Peyer's patch (tissue), 4 donors: ENCODE measurements around the gene RAVER2. TPM values are rescaled to one million over a fixed set of nuclear protein-coding genes. Genes with fewer than 3 reads are reported as not detected.

Experiments
- DNase-seq, 3 donors: peaks; one replicate each; pipeline ENCODE4 v3.0.0-alpha.2; 2017 to 2019
- H3K27ac ChIP-seq, 4 donors: fragments of 200-600 bp; sonication (generic); one replicate each; pipeline ENCODE4 v1.5.1; 2016 to 2019
- H3K27me3 ChIP-seq, 2 donors: fragments of 200-600 bp; sonication (generic); one replicate each; pipeline ENCODE4 v1.5.1; 2019
- H3K36me3 ChIP-seq, 3 donors: fragments of 200-600 bp; sonication (generic); one replicate each; pipeline ENCODE4 v1.5.1; 2016 to 2019
- H3K4me1 ChIP-seq, 4 donors: fragments of 200-600 bp; sonication (generic); one replicate each; pipeline ENCODE4 v1.5.1; 2016 to 2019
- H3K4me3 ChIP-seq, 4 donors: fragments of 200-600 bp; sonication (generic); 1 replicate in 3 of 4; 2 replicates in 1 of 4; pipeline ENCODE4 v1.5.1; 2016 to 2019; ENCODE audit warnings: mild to moderate bottlenecking in 1 of 4
- H3K9me3 ChIP-seq, 4 donors: fragments of 200-600 bp; sonication (generic); one replicate each; pipeline ENCODE4 v1.5.1; 2016 to 2019; ENCODE audit warnings: mild to moderate bottlenecking in 1 of 4
- POLR2A ChIP-seq, 2 donors: fragments of 450-650 bp; IDR thresholded peaks; one replicate each; pipeline ENCODE4 v1.5.1; 2017; ENCODE audit warnings: antibody characterized with exemption in 2 of 2, mild to moderate bottlenecking in 2 of 2, moderate library complexity in 2 of 2
- total RNA-seq, 4 donors: library from RNA; depleted of rRNA; stranded (reverse); fragments of >200 nt; gene quantifications; one replicate each; pipeline ENCODE4 v1.1.0, GENCODE V29; 2016
- TF ChIP-seq, protein P1 (sequence below), 6 experiments: fragments of 450-650 bp in 4 of 6; fragments of 200-600 bp in 2 of 6; sonication (generic) in 1 of 6; IDR thresholded peaks; one replicate each; pipeline ENCODE4 v1.5.1; 2017 to 2019; ENCODE audit warnings: antibody characterized with exemption in 6 of 6, mild to moderate bottlenecking in 3 of 6, moderate library complexity in 1 of 6

RAVER2 gene
- total RNA-seq, 4 donors from 2014 or later, result 26.4 to 51.5 (median 45.0) TPM

DNA sequence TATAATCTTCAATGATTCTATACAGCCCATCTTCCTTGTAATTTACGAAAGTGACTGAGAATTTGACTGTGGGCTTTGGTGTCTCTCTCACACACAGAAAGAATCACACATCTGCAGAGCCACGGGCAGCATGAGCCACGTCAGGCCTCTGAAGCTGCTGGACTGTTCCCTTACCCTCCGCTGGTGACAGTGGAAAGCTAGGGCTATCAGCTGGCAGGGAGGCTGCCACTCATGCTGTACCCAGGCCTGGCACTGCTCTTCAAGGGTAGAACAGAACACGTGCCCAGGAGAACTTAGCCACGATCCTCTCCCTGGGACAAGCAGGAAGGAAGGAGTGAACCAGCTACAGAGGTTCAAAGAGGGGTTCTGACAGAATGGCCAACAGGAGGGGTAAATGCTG is 130.7 kb downstream of the RAVER2 start:
- DNase-seq, result no peak
- Histone ChIP-seq H3K27ac (no peak overlapping the region), H3K9me3 (no peaks in the 10 kb centered on the region), H3K36me3 (peaks cover 0 to 74% (median under 1%) of the 10 kb centered on the region in 3 donors), H3K4me3 (no peak overlapping the region), H3K4me1 (no peaks in the 10 kb centered on the region), H3K27me3 (no peaks in the 10 kb centered on the region)
- no peak for TF ChIP-seq POLR2A (IDR thresholded peaks at IDR 0.05)
- TF ChIP-seq, protein P1, sequence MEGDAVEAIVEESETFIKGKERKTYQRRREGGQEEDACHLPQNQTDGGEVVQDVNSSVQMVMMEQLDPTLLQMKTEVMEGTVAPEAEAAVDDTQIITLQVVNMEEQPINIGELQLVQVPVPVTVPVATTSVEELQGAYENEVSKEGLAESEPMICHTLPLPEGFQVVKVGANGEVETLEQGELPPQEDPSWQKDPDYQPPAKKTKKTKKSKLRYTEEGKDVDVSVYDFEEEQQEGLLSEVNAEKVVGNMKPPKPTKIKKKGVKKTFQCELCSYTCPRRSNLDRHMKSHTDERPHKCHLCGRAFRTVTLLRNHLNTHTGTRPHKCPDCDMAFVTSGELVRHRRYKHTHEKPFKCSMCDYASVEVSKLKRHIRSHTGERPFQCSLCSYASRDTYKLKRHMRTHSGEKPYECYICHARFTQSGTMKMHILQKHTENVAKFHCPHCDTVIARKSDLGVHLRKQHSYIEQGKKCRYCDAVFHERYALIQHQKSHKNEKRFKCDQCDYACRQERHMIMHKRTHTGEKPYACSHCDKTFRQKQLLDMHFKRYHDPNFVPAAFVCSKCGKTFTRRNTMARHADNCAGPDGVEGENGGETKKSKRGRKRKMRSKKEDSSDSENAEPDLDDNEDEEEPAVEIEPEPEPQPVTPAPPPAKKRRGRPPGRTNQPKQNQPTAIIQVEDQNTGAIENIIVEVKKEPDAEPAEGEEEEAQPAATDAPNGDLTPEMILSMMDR (IDR thresholded peaks at IDR 0.05), result no peak

- Histone ChIP-seq H3K9me3 (no peaks in the 10 kb centered on the region), H3K4me1 (no peaks in the 10 kb centered on the region), H3K27me3 (no peaks in the 10 kb centered on the region), H3K4me3 (no peak overlapping the region), H3K36me3 (peaks cover 0 to 59% (median 0%) of the 10 kb centered on the region in 3 donors), H3K27ac (no peak overlapping the region)
- TF ChIP-seq POLR2A (IDR thresholded peaks at IDR 0.05), result no peak
- TF ChIP-seq, protein P1 (IDR thresholded peaks at IDR 0.05), result no peak
- DNase-seq, result no peak
Measured at GRCh38 chr1:64877151-64877550, 132.3 kb downstream of the RAVER2 start.

DNA sequence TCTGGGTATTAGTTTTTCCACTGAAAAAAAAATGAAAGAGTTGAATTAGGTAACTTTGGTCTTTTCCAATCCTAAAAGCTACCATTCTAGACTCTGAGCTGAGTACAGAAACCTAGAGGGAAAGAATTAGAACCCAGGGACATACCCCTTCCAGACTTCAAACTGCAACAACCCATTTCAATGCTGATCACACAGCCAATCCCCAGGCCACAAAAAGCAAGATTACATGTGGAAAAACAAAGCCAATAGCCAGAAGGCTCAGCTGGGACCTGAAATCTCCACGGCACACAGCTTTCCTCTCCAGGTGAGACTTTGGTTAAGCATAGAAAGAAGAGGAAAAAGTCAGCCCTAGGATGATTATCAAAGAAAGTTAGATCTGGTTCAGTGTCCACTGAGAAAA is 132.7 kb downstream of the RAVER2 start:
- no peak for DNase-seq
- Histone ChIP-seq H3K36me3 (peaks cover 0 to 59% (median 0%) of the 10 kb centered on the region in 3 donors), H3K27me3 (no peaks in the 10 kb centered on the region), H3K9me3 (no peaks in the 10 kb centered on the region), H3K4me1 (no peaks in the 10 kb centered on the region), H3K4me3 (no peak overlapping the region), H3K27ac (no peak overlapping the region)
- no peak for TF ChIP-seq POLR2A (IDR thresholded peaks at IDR 0.05)
- TF ChIP-seq, protein P1 (IDR thresholded peaks at IDR 0.05), result no peak

DNA sequence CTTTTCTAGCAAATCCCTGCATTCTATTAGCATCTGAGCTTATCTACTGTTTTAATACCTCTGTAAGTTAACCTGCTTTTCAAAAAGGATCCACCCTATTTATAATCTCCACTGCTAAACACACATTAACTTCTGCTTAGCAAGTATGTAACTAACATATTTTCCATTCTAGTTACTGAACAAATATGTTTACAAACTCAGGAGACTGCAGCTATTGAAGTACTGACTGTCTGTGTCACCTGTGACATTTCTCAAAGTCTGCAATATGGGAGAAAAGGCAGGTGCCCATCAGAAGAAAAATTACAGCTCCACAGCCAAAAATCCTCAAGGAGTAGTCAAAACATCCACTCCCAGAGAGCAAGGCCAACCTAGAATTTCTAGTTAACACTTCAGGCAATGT is 133.2 kb downstream of the RAVER2 start:
- DNase-seq, result no peak
- peaks cover 0 to 59% (median 0%) of the 10 kb centered on the region in 3 donors for H3K36me3 ChIP-seq

GRCh38 chr1:64878931-64879611 is 134.2 kb downstream of the RAVER2 start:
- H3K27ac ChIP-seq, result no peak overlapping the region
- no peaks in the 10 kb centered on the region for H3K4me1 ChIP-seq
- H3K4me3 ChIP-seq, result no peak overlapping the region
- no peak for TF ChIP-seq POLR2A (IDR thresholded peaks at IDR 0.05)
- TF ChIP-seq, protein P1 (IDR thresholded peaks at IDR 0.05), result no peak
- no peak for DNase-seq
- H3K9me3 ChIP-seq, result no peaks in the 10 kb centered on the region
- H3K27me3 ChIP-seq, result no peaks in the 10 kb centered on the region
- peaks cover 0 to 56% (median 0%) of the 10 kb centered on the region in 3 donors for H3K36me3 ChIP-seq

More for the DNA sequence above, 133.2 kb downstream of the RAVER2 start:
- Histone ChIP-seq H3K27me3 (no peaks in the 10 kb centered on the region), H3K4me1 (no peaks in the 10 kb centered on the region), H3K27ac (no peak overlapping the region), H3K9me3 (no peaks in the 10 kb centered on the region), H3K4me3 (no peak overlapping the region)
- TF ChIP-seq POLR2A (IDR thresholded peaks at IDR 0.05), result no peak
- TF ChIP-seq, protein P1 (IDR thresholded peaks at IDR 0.05), result no peak
